ENCODE results near the gene NKD2. TPM values are rescaled to one million over a fixed set of nuclear protein-coding genes. Genes with fewer than 3 reads are reported as not detected.

The NKD2 gene
- total RNA-seq, 3 donors from 2014 or later (not counting 1 experiment from before 2014, with no cell fraction given) = not detected

DNA sequence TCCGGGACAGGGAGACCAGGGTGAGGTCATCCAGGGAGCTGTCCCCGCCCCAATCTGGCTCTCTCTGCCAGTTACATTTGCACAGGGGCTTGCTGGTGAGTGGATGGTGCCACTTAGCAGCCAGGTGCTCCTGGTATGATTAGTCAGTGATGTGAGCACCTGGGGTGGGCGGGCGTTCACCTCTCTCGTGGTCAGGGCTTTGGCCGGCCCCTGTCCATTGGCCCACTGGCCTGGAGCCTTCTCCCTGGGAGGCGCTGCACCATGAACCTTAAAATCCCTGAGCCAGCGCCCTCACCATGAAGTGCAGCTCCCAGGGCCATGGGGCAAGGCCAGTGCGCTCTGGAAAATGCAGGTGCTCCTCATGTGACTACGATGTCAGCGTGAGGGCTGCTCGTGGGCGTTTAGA lies 2.0 kb downstream of the NKD2 start:
- Histone ChIP-seq H3K27ac (ENCODE audit: low read length) (no peak overlapping the region), H3K9me3 (ENCODE audit: control insufficient read depth, insufficient read depth, low read length) (no peaks in the 10 kb centered on the region), H3K4me3 (ENCODE audit: low read length) (no peak overlapping the region), H3K36me3 (ENCODE audit: control insufficient read depth, insufficient read depth, low read length) (no peaks in the 10 kb centered on the region), H3K27me3 (ENCODE audit: control insufficient read depth, insufficient read depth, low read length) (peaks cover 17% of the 10 kb centered on the region), H3K4me1 (ENCODE audit: control insufficient read depth, insufficient read depth, low read length) (peaks cover 3% of the 10 kb centered on the region)
- Mint-ChIP-seq H3K27ac (no peak overlapping the region), H3K27me3 (ENCODE audit: low read depth in 2 of 2) (peaks cover 40 to 42% of the 10 kb centered on the region in 2 donors), H3K4me1 (peaks cover 0 to 15% of the 10 kb centered on the region in 2 donors), H3K4me3 (no peak overlapping the region), H3K36me3 (no peaks in the 10 kb centered on the region), H3K9me3 (no peaks in the 10 kb centered on the region)
- ATAC-seq = no peak
- TF ChIP-seq, protein P1, sequence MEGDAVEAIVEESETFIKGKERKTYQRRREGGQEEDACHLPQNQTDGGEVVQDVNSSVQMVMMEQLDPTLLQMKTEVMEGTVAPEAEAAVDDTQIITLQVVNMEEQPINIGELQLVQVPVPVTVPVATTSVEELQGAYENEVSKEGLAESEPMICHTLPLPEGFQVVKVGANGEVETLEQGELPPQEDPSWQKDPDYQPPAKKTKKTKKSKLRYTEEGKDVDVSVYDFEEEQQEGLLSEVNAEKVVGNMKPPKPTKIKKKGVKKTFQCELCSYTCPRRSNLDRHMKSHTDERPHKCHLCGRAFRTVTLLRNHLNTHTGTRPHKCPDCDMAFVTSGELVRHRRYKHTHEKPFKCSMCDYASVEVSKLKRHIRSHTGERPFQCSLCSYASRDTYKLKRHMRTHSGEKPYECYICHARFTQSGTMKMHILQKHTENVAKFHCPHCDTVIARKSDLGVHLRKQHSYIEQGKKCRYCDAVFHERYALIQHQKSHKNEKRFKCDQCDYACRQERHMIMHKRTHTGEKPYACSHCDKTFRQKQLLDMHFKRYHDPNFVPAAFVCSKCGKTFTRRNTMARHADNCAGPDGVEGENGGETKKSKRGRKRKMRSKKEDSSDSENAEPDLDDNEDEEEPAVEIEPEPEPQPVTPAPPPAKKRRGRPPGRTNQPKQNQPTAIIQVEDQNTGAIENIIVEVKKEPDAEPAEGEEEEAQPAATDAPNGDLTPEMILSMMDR (IDR thresholded peaks at IDR 0.05) = no peak
- WGBS (ENCODE audit: insufficient coverage) = 72% methylated on average over 13 of the region's 13 CpGs
- DNase-seq = no peak
- intact Hi-C loops (cut with micrococcal nuclease) = no loop called here

DNA sequence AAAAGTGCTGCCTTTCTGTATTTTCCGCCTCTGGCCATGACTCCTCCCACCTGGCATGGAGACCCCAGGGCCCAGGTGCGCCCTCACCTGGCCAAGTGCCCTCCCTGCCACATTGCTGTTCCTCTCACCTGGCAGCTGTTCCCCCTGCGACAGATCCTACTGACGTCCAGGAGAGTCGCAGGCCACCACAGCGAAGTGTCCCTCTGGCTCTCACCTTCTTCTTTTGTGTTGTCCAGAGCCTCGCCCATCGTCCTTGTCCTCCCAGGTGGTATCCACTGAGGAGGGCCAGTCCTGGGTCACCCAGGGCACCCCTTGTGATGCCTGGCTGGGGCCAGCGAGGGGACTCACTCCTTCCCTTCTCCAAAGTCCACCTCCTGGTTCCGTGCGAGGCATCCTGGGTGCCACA lies 2.6 kb downstream of the NKD2 start:
- Mint-ChIP-seq H3K9me3 (no peaks in the 10 kb centered on the region), H3K36me3 (no peaks in the 10 kb centered on the region), H3K27me3 (ENCODE audit: low read depth in 2 of 2) (peaks cover 36% of the 10 kb centered on the region in 2 donors), H3K4me1 (peaks cover 0 to 15% of the 10 kb centered on the region in 2 donors), H3K27ac (no peak overlapping the region), H3K4me3 (peak overlapping the region; percentile 49)
- H3K27ac ChIP-seq (ENCODE audit: low read length) = no peak overlapping the region
- H3K4me3 ChIP-seq (ENCODE audit: low read length) = no peak overlapping the region
- ATAC-seq (no peak), DNase-seq (peak in 1 of 2 donors; percentile 68)
- TF ChIP-seq, protein P1 (IDR thresholded peaks at IDR 0.05) = no peak
- 59% methylated on average over 11 of the region's 11 CpGs for WGBS (ENCODE audit: insufficient coverage)
- H3K4me1 ChIP-seq (ENCODE audit: control insufficient read depth, insufficient read depth, low read length) = peaks cover 2% of the 10 kb centered on the region
- intact Hi-C loops (cut with micrococcal nuclease) = no loop called here
- H3K9me3 ChIP-seq (ENCODE audit: control insufficient read depth, insufficient read depth, low read length) = no peaks in the 10 kb centered on the region
- H3K36me3 ChIP-seq (ENCODE audit: control insufficient read depth, insufficient read depth, low read length) = no peaks in the 10 kb centered on the region
- H3K27me3 ChIP-seq (ENCODE audit: control insufficient read depth, insufficient read depth, low read length) = peaks cover 11% of the 10 kb centered on the region

DNA sequence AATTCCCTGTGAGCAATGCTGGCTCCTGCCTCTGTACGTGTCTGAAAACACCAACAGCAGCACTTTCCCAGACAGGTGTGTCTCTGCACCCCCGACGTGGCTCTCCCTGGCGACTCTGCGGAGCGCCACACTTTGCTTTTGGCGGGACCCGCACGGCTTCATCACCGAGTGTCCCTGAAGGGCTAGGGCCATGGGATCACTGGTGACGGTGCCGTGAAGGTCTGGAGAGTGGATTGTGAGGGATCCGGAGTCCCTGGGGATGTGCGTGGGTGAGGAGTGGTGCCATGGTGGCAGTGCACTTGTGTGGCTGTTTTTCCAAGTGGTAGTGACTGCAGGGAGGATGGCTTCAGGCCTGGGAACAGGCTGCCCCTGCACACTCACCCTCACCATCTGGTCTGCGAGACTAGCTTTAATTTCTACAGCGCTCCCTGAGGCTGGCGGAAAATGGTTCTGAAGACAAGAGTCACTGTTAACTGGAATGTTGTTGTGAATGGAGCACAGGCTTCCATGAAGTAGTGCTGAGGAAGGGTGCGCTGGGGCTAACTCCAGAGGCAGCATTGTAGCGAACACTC lies 3.2 kb downstream of the NKD2 start:
- no peak overlapping the region for H3K27ac Mint-ChIP-seq
- H3K4me1 Mint-ChIP-seq = peaks cover 0 to 15% of the 10 kb centered on the region in 2 donors
- no peaks in the 10 kb centered on the region for H3K36me3 ChIP-seq (ENCODE audit: control insufficient read depth, insufficient read depth, low read length)
- no peaks in the 10 kb centered on the region for H3K9me3 ChIP-seq (ENCODE audit: control insufficient read depth, insufficient read depth, low read length)
- no peaks in the 10 kb centered on the region for H3K36me3 Mint-ChIP-seq
- TF ChIP-seq, protein P1 (IDR thresholded peaks at IDR 0.05) = no peak
- peak overlapping the region; percentile 49 for H3K4me3 Mint-ChIP-seq
- DNase-seq (no peak), ATAC-seq (no peak)
- H3K27ac ChIP-seq (ENCODE audit: low read length) = no peak overlapping the region
- peaks cover 2% of the 10 kb centered on the region for H3K4me1 ChIP-seq (ENCODE audit: control insufficient read depth, insufficient read depth, low read length)
- peaks cover 30% of the 10 kb centered on the region in 2 donors for H3K27me3 Mint-ChIP-seq (ENCODE audit: low read depth in 2 of 2)
- intact Hi-C loops (cut with micrococcal nuclease) = no loop called here
- peaks cover 8% of the 10 kb centered on the region for H3K27me3 ChIP-seq (ENCODE audit: control insufficient read depth, insufficient read depth, low read length)
- H3K4me3 ChIP-seq (ENCODE audit: low read length) = no peak overlapping the region
- no peaks in the 10 kb centered on the region for H3K9me3 Mint-ChIP-seq
- 91% methylated on average over 19 of the region's 19 CpGs for WGBS (ENCODE audit: insufficient coverage)

DNA sequence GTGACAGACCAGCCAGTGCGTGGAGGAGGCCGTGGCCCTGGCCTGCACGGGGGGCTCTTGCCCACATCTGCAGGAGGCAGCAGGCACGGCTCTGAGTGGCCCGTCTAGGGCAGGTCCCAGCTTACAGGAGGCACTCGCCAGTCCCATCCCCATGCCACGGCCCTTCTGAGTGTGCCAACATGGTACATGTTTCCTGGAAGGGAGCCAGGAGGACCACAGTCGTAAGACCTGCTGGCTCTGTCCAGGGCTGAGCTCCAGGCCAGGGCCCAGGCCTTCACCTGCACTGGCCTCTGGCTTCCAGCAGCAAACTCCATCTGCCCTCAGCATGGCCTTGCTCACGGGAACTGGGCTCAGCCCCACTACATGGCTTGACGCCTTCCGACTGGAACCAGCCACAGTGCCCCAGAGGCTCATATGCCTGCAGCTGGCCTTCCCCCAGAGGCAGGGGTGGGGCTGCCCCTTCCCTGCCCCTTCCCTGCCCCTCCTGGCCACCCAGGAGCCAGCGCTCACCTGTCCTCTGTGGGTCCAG lies 3.8 kb downstream of the NKD2 start:
- peaks cover 25 to 29% of the 10 kb centered on the region in 2 donors for H3K27me3 Mint-ChIP-seq (ENCODE audit: low read depth in 2 of 2)
- no peak overlapping the region for H3K27ac Mint-ChIP-seq
- Histone ChIP-seq H3K4me3 (ENCODE audit: low read length) (no peak overlapping the region), H3K27ac (ENCODE audit: low read length) (no peak overlapping the region), H3K27me3 (ENCODE audit: control insufficient read depth, insufficient read depth, low read length) (peaks cover 6% of the 10 kb centered on the region), H3K9me3 (ENCODE audit: control insufficient read depth, insufficient read depth, low read length) (no peaks in the 10 kb centered on the region), H3K4me1 (ENCODE audit: control insufficient read depth, insufficient read depth, low read length) (peaks cover 2% of the 10 kb centered on the region), H3K36me3 (ENCODE audit: control insufficient read depth, insufficient read depth, low read length) (no peaks in the 10 kb centered on the region)
- intact Hi-C loops (cut with micrococcal nuclease) = no loop called here
- WGBS (ENCODE audit: insufficient coverage) = 87% methylated on average over 12 of the region's 12 CpGs
- DNase-seq (no peak), ATAC-seq (no peak)
- no peak overlapping the region for H3K4me3 Mint-ChIP-seq
- no peaks in the 10 kb centered on the region for H3K9me3 Mint-ChIP-seq
- no peaks in the 10 kb centered on the region for H3K36me3 Mint-ChIP-seq
- TF ChIP-seq, protein P1 (IDR thresholded peaks at IDR 0.05) = no peak
- H3K4me1 Mint-ChIP-seq = peaks cover 0 to 14% of the 10 kb centered on the region in 2 donors
